Progenitor cell of endocrine pancreas (in vitro differentiated cells): ENCODE results near the gene LILRB1. TPM values are rescaled to one million over a fixed set of nuclear protein-coding genes. Genes with fewer than 3 reads are reported as not detected.
"Not testable (repeated sequence)": the region's sequence is repeated elsewhere in the genome, so short reads cannot be mapped to it uniquely, and the experiment has no call there.

Experiments
- DNase-seq: peaks from one replicate; pipeline ENCODE4 v3.0.0; 2021; ENCODE audit warnings: low spot score; ENCODE audit not compliant: unreplicated experiment
- H3K27ac Mint-ChIP-seq: 2 replicates; pipeline ENCODE4 v1.8.0; 2021; ENCODE audit warnings: mild to moderate bottlenecking, moderate library complexity, mixed read lengths
- H3K27me3 Mint-ChIP-seq: 2 replicates; pipeline ENCODE4 v1.8.0; 2021; ENCODE audit warnings: mixed read lengths
- H3K36me3 Mint-ChIP-seq: 2 replicates; pipeline ENCODE4 v1.8.0; 2022; ENCODE audit warnings: mixed read lengths; ENCODE audit not compliant: insufficient read depth
- H3K4me1 Mint-ChIP-seq: 2 replicates; pipeline ENCODE4 v1.8.0; 2021; ENCODE audit warnings: low read depth, mixed read lengths
- H3K4me3 Mint-ChIP-seq: 2 replicates; pipeline ENCODE4 v1.8.0; 2021; ENCODE audit warnings: low read depth, mild to moderate bottlenecking, moderate library complexity, mixed read lengths
- H3K9me3 Mint-ChIP-seq: 2 replicates; pipeline ENCODE4 v1.8.0; 2021; ENCODE audit warnings: low read depth, mixed read lengths
- CTCF ChIP-seq: fragments of 200-600 bp; sonication (generic); IDR thresholded peaks from one replicate; pipeline ENCODE4 v1.5.0; 2021; ENCODE audit warnings: antibody characterized with exemption, mild to moderate bottlenecking; ENCODE audit not compliant: unreplicated experiment
- total RNA-seq: library from RNA; stranded (reverse); gene quantifications from 2 replicates; pipeline ENCODE4 v1.2.1, GENCODE V29; 2021

LILRB1 gene
- total RNA-seq, 1 donor from 2014 or later, result not detected

GRCh38 chr19:54616821-54617560 is 13.3 kb upstream of the LILRB1 start:
- H3K9me3 Mint-ChIP-seq, result peaks cover 56% of the 10 kb centered on the region
- no peak for TF ChIP-seq CTCF

GRCh38 chr19:54620464-54620863 is 9.8 kb upstream of the LILRB1 start:
- Mint-ChIP-seq H3K27ac (no peak overlapping the region), H3K36me3 (no peaks in the 10 kb centered on the region), H3K27me3 (no peaks in the 10 kb centered on the region), H3K9me3 (peaks cover 51% of the 10 kb centered on the region), H3K4me1 (no peaks in the 10 kb centered on the region), H3K4me3 (no peak overlapping the region)
- no peak for DNase-seq
- TF ChIP-seq CTCF, result no peak

More at GRCh38 chr19:54616821-54617560, 13.3 kb upstream of the LILRB1 start:
- Mint-ChIP-seq H3K4me3 (no peak overlapping the region), H3K36me3 (peaks cover 3% of the 10 kb centered on the region), H3K27me3 (no peaks in the 10 kb centered on the region), H3K4me1 (no peaks in the 10 kb centered on the region), H3K27ac (no peak overlapping the region)
- no peak for DNase-seq

DNA sequence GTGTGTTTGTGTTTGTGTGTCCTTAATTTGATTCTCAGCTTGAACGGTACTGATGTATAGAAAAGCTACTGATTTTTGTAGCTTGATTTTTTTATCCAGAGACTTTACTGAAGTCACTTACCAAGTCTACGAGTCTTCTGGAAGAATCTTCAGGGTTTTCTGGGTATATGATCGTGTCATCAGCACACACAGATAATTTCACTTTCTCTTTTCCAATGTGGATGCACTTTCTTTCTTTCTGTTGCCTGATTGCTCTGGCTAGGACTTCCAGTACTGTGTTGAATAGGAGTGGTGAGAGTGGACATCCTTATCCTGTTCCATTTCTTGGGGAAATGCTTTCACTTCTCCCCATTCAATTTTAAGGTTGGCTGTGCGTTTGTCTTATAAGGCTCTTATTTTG is 7.9 kb upstream of the LILRB1 start:
- H3K27ac Mint-ChIP-seq, result no peak overlapping the region
- no peaks in the 10 kb centered on the region for H3K36me3 Mint-ChIP-seq
- no peaks in the 10 kb centered on the region for H3K4me1 Mint-ChIP-seq
- no peak for TF ChIP-seq CTCF
- H3K4me3 Mint-ChIP-seq, result no peak overlapping the region
- H3K9me3 Mint-ChIP-seq, result peaks cover 45% of the 10 kb centered on the region
- H3K27me3 Mint-ChIP-seq, result no peaks in the 10 kb centered on the region
- DNase-seq, result no peak

GRCh38 chr19:54624234-54624633 is 6.0 kb upstream of the LILRB1 start:
- H3K27ac Mint-ChIP-seq, H3K36me3 Mint-ChIP-seq, H3K27me3 Mint-ChIP-seq, DNase-seq, H3K4me3 Mint-ChIP-seq, H3K4me1 Mint-ChIP-seq: not testable (repeated sequence)
- peaks cover 58% of the 10 kb centered on the region for H3K9me3 Mint-ChIP-seq

GRCh38 chr19:54624934-54625730 is 5.2 kb upstream of the LILRB1 start:
- H3K27me3 Mint-ChIP-seq, H3K27ac Mint-ChIP-seq, H3K4me3 Mint-ChIP-seq, H3K4me1 Mint-ChIP-seq, DNase-seq, H3K36me3 Mint-ChIP-seq: not testable (repeated sequence)
- peaks cover 60% of the 10 kb centered on the region for H3K9me3 Mint-ChIP-seq

DNA sequence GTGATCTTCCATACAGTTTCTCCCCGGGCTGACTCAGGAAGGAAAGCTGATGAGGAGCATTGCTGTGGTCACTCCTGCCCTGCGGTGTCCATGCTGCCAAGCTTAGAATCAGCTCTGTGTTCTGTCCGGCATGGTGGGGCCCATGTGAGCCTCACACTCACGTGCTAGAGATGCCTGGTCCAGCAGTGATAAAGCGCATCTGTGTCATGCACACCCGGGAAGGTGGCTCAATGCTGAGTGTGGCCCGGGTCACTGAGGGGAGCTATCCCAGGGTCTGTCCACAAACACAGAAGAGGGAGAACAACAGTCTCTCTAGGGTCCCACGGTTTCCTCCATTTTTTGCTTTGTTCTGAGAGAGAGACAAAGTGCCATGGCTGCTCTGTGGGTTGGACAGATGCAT is 3.5 kb upstream of the LILRB1 start:
- no peak overlapping the region for H3K4me3 Mint-ChIP-seq
- H3K27ac Mint-ChIP-seq, result no peak overlapping the region
- no peak for TF ChIP-seq CTCF
- no peaks in the 10 kb centered on the region for H3K27me3 Mint-ChIP-seq
- H3K4me1 Mint-ChIP-seq, result no peaks in the 10 kb centered on the region
- H3K36me3 Mint-ChIP-seq, result no peaks in the 10 kb centered on the region
- no peak for DNase-seq
- peaks cover 57% of the 10 kb centered on the region for H3K9me3 Mint-ChIP-seq

- not testable (repeated sequence) for H3K36me3 Mint-ChIP-seq, DNase-seq, H3K4me1 Mint-ChIP-seq, H3K27ac Mint-ChIP-seq, H3K4me3 Mint-ChIP-seq, H3K27me3 Mint-ChIP-seq
- H3K9me3 Mint-ChIP-seq, result peaks cover 49% of the 10 kb centered on the region
Measured at GRCh38 chr19:54627912-54628311, 2.4 kb upstream of the LILRB1 start.
